GM18520 (cell line): ENCODE data around the gene ST8SIA3.

Source experiments
- ATAC-seq: cut with Tn5 transposase; IDR thresholded peaks from one replicate; pipeline ENCODE4 v1.9.1; 2021; ENCODE audit not compliant: unreplicated experiment

ST8SIA3 gene, protein sequence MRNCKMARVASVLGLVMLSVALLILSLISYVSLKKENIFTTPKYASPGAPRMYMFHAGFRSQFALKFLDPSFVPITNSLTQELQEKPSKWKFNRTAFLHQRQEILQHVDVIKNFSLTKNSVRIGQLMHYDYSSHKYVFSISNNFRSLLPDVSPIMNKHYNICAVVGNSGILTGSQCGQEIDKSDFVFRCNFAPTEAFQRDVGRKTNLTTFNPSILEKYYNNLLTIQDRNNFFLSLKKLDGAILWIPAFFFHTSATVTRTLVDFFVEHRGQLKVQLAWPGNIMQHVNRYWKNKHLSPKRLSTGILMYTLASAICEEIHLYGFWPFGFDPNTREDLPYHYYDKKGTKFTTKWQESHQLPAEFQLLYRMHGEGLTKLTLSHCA

DNA sequence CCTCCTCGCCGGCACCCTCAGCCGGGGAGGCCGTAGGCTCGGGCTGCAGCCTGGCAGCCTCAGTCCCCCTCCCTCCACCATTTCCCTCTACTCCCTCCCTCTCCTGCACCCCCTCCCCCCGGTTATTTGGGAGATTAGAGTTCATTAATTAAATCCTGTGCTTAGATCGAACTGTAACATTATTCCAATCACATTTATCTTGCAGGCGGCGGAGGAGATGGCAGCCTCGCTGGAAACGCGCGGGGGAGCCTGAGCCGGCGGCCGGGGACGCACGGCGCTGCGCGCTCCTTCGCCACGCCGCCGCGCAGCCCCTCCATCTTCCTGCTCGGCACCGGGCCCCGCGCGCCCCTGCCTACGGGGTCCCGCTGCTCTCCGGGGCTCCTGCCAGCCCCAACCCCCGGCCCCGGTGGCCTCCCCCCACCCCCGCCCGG, at the start of gene ST8SIA3:
Gene ST8SIA3 (plus strand): TSS at position 287 of the 431 bp plus-strand sequence. CDS start 290 bp downstream, outside the sequence.
- ATAC-seq = no peak

DNA sequence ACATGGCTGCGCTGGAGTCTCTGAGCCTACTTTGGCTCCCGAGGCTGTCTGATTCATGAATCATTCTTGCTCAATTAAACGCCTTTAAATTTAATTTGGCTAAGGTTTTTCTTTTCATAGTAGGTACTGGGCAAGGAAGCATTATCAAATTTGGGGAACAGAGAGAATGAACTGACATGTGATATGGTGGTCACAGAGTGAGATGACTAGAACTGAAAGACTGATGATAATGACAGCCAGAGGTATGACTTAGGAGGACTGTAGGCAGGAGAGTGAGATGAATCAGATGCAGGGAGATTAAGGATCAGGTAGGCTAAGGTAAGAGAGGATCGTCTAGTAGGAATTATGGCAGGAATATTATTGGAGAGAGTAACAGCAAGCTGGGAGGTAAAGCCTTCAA, 40.9 kb upstream of the ST8SIA3 start:
- ATAC-seq = no peak

DNA sequence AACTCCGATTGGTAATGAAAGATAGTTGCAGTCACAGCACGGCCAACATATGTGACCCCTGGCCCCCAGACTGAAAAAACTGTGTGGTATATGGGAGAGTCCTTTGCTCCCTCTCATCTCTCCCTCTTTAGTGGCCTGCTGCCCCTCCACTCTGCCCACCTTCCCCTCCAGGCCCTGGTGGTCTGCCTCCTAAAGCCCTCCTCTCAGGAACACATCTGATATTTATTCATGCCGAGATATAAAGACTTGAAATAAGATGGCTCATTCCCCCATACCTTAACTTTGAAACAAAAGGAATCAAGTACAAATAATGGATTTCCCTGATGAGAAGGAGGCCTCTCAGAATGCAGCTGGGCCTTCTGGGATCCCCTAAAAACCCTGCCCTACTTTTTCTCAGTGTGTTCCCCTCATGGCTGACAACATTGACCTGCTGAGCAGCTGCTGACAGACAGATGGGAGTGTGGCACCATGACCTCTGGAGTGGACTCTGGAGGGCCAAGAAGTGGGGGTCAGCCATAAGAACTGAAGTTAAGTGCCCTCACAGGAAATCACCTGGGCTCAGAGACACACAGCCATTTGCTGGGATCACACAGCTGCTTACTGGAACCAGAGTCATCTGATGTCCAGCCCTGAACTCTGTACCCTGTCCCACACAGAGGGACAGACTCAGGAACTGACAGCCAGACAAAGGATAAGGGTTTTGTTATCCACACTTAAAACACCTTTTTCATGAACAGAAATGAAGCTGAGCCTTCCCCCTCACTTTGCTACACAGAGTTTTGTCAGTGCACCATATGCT, 39.8 kb upstream of the ST8SIA3 start:
- ATAC-seq = no peak

DNA sequence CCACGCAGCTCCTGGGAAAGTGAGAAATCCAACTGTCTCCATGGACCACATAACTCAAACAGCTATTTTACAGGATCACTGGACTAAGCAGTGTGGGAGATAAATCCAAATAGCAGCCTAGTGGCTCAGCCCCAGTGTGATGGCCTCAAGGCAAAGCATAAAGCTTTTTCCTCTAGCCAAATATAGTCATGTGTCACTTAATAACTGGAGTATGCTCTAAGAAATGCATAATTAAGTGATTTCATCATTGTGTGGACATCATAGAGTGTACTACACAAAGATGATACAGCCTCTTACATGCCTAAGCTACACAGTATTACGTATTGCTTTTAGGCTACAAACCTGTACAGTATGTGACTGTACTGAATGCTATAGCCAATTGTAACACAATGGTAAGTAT, 31.8 kb upstream of the ST8SIA3 start:
- no peak for ATAC-seq

DNA sequence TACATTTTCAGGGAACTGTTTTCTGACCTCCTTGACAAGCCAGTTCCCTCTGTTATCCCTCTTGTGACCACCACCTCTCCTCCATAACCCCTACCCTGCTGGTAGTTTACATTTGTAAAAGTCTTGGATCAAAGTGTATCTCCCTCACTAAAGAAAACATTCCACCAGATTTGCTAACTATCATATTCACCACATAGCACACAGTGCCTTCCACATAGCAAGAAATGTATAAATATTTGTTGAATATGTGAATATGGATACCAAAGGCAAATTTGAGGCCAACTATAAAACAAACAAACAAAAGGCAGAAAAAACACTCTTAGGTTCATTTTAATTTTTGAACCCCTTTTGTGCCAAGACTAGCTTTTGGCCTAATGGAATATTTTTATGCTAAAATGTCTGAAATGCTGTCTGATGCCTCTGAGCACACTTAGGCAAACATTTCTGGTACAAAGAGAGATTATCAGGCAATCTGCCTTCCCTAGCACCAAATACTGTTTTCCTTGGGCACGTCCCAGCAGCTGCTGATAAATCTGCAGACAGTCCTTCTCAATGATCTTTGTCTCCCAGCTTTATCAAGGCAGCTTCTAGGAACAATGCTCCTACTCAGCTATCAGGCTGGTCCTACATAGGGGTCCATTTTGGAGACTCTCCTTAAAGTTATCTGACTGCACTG, 26.7 kb upstream of the ST8SIA3 start:
- no peak for ATAC-seq

DNA sequence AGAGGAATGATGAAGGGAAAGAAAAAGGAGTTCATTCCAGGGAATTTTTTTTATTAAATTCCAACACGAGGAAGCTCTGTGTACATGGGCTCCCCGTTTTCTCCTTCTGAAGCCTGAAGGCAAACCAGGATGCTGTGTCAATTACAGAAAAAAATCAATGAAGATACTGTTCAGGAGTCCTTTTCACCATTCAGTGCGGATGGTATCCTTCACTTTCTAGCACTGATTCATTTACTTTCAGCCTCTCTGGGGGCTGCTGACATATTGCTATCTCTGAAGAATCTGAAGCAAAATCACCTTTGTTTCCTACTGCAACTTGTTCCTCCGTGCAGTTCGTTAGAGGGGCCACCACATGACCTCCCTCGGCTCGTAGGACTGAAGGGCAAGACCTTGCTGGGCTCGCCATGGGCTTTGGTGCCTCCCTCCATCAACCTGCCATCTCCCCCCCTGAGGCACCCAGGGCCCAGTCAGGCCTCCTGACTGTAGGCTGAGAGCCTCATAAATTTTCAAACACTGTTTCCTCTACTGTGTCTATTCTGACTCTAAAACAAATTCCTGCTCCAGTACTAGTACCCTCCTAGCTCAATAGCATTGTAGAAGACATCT, 25.5 kb upstream of the ST8SIA3 start:
- no peak for ATAC-seq

DNA sequence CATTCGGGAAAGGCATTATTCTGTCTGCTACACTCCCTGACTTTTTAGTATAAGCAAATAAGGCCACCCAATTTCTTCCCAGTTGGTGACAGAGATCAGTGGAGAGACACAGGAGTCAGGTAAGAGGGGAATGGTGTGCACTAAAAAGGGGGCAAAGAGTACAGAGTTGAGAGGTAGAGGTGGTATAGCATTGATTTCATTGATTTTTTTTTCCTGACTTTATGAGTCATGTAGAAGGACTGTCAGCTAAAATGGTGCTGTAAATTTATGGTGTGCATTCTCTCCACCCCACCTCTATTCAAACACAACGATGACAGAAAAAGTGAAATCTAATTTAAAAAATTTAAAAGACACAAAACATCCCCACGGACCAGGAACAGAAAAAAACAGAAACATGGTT, 23.7 kb upstream of the ST8SIA3 start:
- no peak for ATAC-seq

DNA sequence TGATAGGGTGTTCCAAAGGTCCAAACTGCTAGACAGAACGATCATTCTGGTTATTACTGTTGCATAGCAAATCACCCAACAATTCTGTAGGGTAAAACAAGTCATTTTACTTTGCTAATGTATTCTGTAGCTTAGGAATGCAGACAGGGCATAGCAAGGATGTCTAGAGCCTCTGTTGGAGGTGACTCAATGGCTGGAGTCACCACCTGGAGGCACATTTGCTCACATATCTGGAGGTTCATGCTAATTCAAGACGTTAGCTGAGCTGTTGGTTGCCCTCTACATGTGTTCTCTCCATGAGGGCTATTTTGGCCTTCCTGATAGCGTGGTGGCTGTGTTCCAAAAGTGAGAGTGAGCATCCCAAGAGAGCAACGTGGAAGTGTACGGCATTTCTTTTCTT, 22.5 kb upstream of the ST8SIA3 start:
- ATAC-seq = no peak

DNA sequence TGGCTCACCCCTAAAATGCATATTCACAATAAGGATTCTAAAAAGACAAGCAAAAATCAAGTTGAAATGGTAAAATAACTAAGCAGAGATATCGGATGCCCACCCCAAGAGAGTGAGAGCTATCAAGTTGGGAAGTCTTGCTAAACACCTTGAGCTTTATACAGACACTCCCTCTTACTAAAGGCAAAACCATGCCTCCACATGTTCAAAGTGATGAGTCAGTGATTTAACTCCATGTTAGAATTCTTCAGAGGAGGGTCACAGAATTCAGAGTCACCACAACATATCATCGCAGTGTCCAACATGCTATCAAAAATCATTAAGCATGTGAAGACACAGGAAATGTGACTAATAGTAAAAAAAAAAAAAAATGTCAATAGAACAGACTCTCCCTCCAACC, 20.6 kb upstream of the ST8SIA3 start:
- ATAC-seq = no peak

DNA sequence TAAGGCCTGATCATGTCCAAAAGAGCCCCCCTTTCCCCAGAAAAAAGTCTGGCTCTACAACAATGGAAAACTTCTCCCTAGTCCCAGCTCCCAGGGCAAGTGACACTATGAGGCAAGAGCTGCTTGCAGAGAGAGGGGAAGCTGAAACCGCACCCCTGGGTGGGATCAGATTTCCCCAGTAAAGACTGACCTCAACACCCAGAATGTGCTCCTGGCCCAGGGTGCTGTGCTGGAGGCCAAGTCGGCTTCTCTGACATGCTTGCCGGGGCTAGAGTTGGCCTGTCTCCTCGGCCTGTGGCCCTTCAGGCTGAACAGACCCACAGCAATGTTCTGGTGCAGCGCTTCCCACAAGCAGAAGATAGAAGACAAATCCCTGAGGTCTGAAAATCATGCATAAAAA, 18.4 kb upstream of the ST8SIA3 start:
- no peak for ATAC-seq

DNA sequence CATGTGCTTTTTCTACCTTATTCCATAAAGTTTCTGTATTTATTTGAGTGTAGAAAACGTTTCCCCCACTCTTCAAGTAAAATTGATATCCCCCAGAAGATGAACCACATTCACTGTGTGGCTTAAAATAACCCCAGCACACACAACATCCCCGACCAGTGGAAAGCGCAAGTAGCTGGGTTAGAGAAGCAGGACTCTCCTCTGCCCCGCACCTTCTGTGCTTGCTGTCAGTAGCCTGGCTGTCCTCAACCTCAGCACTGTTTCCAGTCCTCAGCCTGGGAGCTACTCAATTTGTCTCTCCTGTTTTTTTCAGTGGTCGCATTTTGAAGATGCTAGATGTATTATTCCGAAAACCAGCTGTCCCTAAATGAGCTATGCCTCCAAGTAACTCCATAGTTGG, 18.0 kb upstream of the ST8SIA3 start:
- no peak for ATAC-seq

DNA sequence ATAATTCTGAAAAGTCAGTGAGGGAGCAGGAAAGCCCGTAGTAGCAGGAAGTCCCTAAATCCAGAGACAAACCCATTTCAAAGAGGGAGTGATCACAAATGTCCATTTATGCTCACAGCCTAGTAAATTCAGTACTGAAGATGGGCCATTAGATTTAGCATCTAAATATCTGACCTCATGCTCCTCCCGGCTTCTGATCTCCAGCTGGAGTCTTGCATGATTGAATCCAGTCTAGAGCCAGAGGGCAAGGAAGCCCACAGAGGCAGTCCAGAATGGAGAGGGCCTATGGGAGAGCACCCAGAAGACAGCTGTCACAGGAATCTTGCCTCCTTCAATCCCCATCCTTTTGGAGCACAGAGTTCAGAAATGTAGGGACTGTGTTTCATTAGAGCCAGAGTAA, 16.0 kb upstream of the ST8SIA3 start:
- ATAC-seq = no peak

DNA sequence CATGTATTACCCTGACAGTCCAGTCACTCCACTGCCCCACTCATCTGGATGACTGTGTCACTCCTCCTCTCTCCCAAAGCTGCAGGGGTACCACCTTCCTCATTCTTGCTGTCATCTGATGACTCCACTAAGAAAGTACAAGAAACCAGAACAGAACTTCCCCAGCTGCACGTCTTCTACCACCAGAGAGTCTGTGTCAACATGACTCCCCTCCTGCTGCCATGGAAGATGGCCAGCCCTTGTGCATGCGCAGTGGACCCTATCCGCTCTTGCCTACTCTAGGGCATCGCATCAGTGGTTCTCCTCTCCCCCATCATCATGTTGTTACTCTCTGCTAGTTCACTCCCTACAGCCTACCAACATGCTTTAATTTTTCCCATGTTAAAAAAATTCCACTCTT, 14.5 kb upstream of the ST8SIA3 start:
- no peak for ATAC-seq

DNA sequence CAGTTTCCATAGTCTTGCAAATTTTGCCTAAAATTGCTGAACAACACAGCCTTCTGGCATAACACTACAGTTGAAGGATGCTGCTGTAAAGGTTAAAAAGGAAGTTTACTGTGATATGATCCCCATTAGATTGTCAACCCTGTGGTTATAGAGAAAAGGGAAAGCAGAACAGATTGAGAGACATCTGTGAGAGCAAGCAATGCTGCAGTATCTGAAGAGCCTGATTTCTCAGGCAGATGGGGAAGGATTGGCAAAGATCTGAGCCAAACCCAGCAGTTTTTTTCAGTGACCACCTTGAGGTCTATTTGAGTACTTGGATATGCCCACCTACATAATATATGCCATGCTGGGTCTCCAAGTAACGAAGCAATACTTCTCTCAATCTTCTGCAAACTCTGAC, 8.5 kb upstream of the ST8SIA3 start:
- ATAC-seq = no peak

DNA sequence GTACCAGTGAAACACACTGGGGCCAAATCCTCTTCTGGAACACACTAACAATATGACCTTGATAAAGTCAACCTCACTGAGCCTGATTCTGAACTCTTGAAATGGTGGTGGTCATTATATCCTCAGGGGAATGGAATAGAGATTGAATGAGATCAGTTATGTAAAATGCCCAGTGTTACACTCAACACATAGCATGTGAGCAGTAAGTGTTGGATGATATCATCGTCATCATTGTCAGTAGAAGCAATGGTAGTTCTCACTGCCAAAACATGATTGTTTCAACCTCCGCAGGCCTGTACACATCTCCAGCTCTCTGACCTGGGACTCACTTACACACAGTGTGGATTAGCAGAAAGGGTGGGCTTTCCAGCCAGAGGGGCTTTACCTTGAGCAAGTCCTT, 5.5 kb upstream of the ST8SIA3 start:
- ATAC-seq = no peak

DNA sequence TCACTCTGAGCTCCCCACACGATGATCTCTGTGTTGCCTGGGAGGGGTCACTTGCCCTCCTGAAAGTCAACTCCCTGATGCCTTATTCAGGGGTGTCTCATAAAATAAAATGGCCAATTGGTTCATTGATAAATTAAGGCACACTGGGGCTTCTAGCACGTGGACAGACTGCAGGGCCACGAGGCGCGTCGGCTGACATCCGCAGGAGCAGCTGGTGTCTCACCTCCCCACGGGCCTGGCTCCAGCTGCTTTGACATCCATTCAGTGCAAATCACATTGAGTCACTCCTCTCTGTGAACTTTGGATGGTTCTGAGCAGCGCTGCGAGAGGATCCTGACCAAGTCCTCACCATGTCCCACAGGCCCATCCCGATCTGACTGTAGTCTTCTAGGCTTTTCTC, 4.6 kb upstream of the ST8SIA3 start:
- no peak for ATAC-seq

DNA sequence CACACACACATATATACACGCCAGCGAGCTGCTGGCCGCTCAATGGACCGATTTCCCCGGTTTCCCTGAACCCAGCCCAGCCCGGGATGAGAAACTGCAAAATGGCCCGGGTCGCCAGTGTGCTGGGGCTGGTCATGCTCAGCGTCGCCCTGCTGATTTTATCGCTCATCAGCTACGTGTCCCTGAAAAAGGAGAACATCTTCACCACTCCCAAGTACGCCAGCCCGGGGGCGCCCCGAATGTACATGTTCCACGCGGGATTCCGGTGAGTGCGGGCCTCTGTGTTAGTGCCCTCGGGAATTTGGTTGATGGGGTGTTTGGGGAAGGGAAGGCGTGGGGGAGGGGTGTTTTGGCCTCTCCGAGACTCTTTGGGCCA, 392 bp downstream of the ST8SIA3 start:
- ATAC-seq = no peak

DNA sequence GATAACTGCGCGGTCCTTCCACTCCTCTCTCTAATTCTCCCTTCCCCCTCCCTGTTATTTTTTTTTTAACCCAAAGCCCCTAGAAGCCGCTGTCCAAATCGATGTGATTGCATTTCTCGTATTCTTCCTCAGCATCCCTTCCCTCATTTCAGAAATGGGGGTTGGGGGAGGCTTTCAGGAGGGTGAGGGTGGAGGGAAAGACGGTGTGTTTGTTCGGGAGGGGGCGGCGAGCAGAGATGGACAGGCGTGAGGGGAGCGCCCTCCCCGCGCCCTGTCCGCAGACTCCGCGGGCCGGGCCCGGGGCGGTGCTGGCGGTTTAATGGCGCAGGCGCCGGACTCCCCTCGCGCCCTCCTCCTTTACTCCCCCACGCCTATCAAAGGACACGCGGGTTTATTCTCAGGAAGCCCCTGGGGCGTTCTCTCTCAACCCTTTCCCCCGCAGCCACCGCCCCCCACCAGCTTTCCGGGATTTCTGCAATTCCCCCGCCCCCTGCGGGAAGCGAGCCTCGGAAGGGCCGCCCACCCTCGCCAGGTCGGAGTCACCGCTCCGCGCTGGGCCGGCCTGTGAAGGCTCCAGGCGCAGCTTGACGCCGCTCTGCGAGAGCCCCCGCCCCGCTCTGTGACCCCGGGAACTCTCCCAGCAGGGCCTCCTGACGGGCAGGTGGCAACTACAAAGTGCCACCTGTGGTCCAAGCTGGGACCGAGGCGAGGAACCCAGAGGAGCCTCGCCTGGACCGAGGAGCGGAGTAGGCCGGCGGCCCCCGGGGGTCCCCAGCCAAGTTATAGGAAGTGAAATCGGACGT, 981 bp downstream of the ST8SIA3 start:
- ATAC-seq = no peak

DNA sequence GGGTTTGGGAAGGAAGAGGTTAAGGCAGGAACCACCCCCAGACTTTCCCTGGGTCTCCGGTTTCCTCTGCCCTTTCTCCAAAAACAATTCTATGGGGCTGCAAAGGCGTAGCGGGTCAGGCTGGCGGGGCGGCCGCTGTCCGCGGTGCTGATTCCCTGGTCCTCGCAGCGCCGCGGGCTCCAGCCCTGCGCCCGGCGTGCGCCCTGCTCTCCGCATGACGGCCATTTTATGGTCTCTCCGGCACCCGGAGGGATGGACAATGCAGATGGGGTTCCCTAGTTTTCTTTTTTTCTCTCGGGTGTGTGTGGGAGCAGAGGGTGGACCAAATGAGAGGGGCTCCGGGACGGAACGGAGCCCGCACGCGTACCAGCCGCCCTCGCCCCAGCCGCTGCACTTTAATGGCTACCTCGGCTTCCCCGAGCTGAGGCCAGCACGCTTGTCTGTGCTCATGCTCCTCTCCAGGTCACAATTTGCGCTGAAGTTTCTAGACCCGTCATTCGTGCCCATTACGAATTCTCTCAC, 1.6 kb downstream of the ST8SIA3 start:
- ATAC-seq = no peak

DNA sequence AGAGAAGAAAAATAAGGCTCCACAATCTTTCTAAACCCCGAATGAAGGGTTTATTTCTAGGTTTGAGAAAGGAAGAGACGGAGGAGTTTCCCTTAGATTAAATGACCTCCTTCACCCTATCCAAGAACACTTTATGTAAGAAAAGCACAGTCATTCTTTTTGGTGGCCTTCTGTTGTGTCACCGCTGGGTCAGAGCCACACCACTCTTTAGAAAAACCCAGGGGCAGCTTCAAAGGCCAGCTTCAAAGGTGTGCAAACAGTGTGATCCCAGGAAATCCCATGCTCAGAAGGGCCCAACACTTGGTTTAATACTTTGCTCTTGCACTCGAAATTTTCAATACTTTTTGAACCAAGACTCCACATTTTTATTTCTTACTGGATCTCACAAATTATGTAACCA, 7.1 kb downstream of the ST8SIA3 start:
- no peak for ATAC-seq
